ENCODE results near the gene DLG2.

DLG2 gene

GRCh38 chr11:83948200-83948599, 1678.9 kb downstream of the DLG2 start:
- DNase-seq = no peak

DNA sequence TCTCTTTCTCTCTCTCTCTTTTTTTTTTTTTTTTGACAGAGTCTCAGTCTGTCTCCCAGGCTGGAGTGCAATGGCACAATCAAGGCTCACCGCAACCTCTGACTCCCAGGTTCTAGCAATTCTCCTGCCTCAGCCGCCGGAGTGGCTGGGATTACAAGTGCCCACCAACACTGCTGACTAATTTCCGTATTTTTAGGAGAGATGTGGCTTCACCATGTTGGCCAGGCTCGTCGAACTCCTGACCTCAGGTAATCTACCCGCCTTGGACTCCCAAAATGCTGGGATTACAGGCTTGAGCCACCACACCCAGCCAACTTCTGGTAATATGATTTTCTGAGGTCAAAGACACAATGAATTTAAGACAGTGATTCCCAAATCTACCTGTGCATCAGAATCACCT, 1681.2 kb downstream of the DLG2 start:
- DNase-seq = no peak

- no peak for DNase-seq
Measured at GRCh38 chr11:83941050-83941449, 1686.1 kb downstream of the DLG2 start.

GRCh38 chr11:83938148-83938547, 1689.0 kb downstream of the DLG2 start:
- DNase-seq = no peak

- DNase-seq = no peak
Measured at GRCh38 chr11:83933008-83933407, 1694.1 kb downstream of the DLG2 start.

GRCh38 chr11:83927422-83927821, 1699.7 kb downstream of the DLG2 start:
- DNase-seq = no peak

DNA sequence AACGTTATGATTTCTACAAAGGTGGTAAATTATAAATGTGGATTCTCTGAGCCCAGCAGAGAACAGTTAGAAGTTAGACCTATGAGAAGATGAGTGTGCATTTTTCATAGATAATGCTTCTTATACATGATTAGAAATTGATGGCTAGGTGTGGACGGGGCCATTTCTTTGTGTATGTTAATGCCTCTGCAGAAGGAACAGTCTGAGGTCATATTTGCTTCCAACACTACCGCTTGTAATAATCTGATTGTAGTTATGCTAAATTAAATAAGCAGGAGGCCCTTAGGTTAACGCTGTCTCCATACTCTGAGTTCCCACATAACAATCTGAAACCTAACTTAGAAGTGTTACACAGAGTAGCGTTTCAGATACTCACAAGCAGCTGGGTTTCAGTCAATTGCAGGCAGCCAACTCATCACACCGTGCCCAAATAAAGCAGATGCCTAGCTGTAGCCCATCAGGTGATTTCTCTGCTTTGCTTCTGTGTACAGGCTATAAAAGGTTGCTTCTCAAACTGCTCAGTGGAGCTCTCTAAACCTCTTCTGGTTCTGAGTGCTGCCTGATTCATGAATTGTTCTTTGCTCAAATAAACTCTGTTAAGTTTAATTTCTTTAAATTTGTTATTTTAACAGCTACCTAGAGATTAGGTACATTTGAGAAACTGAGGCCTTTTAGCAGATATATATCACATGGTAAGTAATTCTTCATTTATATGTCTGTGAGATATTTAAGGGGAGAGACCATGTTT, 1702.2 kb downstream of the DLG2 start:
- DNase-seq = no peak

- DNase-seq = no peak
Measured at GRCh38 chr11:83923961-83924360, 1703.2 kb downstream of the DLG2 start.

DNA sequence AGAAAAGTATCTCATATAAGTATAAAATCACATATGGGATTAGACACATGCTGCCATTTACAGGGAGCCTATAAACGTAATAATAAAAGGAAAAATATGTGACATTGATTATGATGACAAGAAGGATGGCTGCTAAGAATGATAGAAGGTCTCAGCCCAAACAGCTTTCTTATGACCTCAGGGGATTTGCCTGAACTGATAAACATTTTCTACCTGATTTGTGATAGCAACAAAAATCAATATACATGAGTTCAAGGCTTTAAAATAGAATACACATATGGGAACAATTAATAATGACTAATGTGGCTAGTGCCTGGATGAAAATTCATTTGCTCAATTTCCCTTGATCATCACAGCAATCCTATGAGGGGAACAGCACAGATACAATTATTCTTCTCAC, 1704.2 kb downstream of the DLG2 start:
- no peak for DNase-seq

- no peak for DNase-seq
Measured at GRCh38 chr11:83922318-83922717, 1704.8 kb downstream of the DLG2 start.

DNA sequence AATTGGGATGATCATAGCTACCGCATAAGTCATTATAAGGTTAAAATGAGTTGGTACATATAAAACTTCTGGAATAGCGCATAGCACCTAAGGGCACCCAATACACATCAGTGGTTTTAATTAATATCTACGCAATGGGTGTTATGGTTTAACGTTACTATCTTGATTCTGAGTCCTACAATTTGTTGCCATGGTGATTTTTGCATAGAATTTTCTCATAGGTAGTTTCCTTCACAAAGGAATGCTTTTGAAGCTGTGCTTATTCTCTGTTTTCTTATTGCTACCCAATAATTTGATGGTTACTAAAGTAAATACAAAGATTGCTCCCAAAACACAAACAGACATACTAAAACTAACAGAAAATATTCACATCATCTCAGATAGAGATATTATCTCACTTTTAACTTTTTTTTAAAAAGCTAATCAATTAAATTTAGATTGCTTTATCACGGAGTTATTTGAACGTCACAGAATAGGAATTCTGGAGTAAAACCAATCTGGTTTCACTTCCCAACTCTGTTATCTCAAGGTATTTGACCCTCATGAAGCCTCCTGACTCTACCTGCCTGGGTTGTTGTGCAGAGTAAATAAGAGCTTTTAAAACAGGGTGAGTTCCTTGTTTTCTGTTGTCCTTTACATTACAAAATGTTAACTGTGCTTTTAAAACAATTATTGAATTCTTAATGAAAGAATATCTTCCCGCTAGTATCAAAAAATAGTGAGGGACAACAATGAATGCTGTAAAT, 1705.5 kb downstream of the DLG2 start:
- no peak for DNase-seq

DNA sequence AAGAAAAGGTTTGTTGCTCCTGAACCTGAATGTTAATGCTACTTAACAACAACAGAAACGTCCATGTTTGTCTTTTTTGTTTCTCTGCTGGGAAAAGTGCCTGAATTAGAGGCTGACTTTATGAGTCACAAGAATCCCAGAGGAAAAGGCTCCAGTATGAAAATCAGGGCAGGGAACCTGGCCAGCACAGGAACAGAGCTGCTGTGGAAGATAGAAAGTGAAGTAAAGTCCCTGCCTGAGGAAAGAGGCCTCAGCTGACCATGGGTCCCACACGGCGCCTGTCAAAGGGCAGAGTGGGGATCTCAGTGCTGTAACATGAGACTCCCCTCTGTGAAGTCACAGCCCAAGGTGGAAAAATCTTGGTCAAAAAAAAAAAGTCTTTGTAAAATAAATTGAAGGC, 1708.7 kb downstream of the DLG2 start:
- no peak for DNase-seq

DNA sequence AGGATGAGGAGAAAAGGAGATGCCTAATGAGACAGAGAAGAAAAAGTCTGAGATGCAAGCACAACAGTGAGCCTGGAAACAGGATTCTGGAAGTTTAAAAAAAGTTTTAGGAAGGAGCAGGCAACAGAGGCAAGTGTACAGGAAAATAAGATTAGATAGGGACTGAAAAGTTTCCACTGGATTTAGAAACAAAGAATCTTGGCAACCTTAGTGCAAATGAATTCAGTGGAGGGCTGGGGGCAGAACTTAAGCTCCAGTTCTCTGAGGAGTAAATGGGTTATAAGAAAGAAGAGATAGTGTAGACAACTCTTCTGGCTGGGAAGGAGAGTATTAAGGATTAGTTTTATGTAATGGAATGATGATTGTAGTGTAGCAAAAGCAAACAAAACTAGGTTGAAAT, 1712.1 kb downstream of the DLG2 start:
- no peak for DNase-seq

GRCh38 chr11:83909579-83910534, 1717.3 kb downstream of the DLG2 start:
- no peak for DNase-seq

DNA sequence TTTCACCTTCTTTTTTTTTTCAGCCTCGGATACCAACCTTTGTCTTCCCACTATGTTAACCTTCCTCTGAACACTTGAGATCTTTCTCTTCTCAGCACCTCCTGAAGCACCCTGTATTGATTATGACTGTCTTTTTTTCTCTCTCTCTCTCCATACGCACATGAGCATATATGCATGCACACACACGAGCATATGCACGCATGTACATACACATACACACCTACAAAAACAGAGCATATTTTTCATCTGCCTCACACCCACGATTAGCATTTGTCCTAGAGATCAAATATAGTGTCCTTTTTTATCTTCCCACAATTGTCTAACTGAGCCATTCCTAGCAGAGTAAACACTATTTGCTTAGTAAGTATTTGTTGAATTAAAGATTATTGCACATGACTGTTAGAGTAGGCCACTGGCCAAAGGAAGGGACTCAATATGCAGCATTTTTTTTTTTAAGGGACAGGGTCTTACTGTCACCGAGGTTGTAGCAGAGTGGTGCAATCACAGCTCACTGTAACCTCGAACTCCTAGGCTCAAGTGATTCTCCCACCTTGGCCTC, 1718.8 kb downstream of the DLG2 start:
- no peak for DNase-seq

GRCh38 chr11:83895516-83895915, 1731.6 kb downstream of the DLG2 start:
- DNase-seq = no peak

GRCh38 chr11:83881428-83881827, 1745.7 kb downstream of the DLG2 start:
- no peak for DNase-seq

- no peak for DNase-seq
Measured at GRCh38 chr11:83871054-83871453, 1756.1 kb downstream of the DLG2 start.

- DNase-seq = no peak
Measured at GRCh38 chr11:83866655-83867054, 1760.5 kb downstream of the DLG2 start.

- no peak for DNase-seq
Measured at GRCh38 chr11:83865636-83866461, 1761.3 kb downstream of the DLG2 start.

- DNase-seq = no peak
Measured at GRCh38 chr11:83864412-83865057, 1762.6 kb downstream of the DLG2 start.

DNA sequence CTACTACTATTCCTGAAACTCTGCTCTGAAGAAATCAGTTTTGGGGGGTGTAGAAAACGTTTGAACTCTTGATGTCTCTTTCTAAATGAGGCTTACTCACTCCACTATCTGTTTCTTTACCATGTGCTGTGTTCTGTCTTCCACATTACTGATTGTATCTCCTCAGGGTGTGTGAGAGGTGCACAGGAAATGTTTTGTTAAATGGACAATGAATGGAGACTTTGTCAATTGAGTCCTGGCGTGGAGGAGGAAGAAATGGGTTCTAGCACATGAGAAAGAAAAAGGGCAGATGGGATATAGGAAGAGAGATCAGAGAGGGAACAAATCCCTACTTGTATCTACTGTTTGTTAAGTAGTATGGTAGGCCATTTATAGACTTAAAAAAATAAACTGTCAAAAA, 1763.9 kb downstream of the DLG2 start:
- DNase-seq = no peak
